HepG2 (cell line): ENCODE data around the gene RBM5. TPM values are rescaled to one million over a fixed set of nuclear protein-coding genes. Genes with fewer than 3 reads are reported as not detected.

Experiments used
- ATAC-seq: fragments of 200-7000 bp; cut with Tn5 transposase; 3 replicates; pipeline ENCODE4 v1.9.1; 2020; ENCODE audit warnings: mild to moderate bottlenecking, moderate library complexity
- BruUV-seq: library from RNA; stranded (reverse); fragments of 400-500 nt; replicated peaks from 2 replicates; lab custom pipeline; 2021; lab: Mats Ljungman, UMichigan
- CTCF ChIA-PET: fragments of 300-600 bp; formaldehyde crosslinking; extraction: SDS; loops from one replicate; lab custom pipeline; 2021; ENCODE audit warnings: low total read pairs, inconsistent platforms, low intra/inter-chr PET ratio; lab: Yijun Ruan, JAX
- POLR2A ChIA-PET: fragments of 350-600 bp; sonication (Branson Sonifier 250); formaldehyde crosslinking; loops from one replicate; lab custom pipeline; 2020; ENCODE audit warnings: antibody characterized with exemption, inconsistent platforms; lab: Yijun Ruan, JAX
- DNase-seq: peaks from one replicate; pipeline ENCODE4 v3.0.0-alpha.2; 2015; ENCODE audit warnings: low spot score
- FAIRE-seq: peaks from 3 replicates; lab custom pipeline; 2011; peaks lifted over from hg19 to GRCh38; lab: Jason Lieb, UNC
- H2AFZ ChIP-seq: one replicate; pipeline ENCODE4 v1.6.1; 2011; ENCODE audit warnings: low read length, inconsistent platforms
- H3K27ac ChIP-seq: fragments of 300-600 bp; 3 replicates; pipeline ENCODE4 v1.8.0; 2011; ENCODE audit warnings: mixed run types, mild to moderate bottlenecking, mixed read lengths, low read length, inconsistent platforms; ENCODE audit not compliant: insufficient read depth; ENCODE audit errors: extremely low read length
- H3K27me3 ChIP-seq, 2 experiments: fragments of 200-600 bp in 1 of 2; 2 replicates in 1 of 2; 3 replicates in 1 of 2; pipeline versions ENCODE4 v1.6.0 to v1.8.0; 2011; ENCODE audit warnings: low read length in 2 of 2, mild to moderate bottlenecking in 2 of 2, moderate library complexity in 2 of 2, inconsistent platforms in 1 of 2; ENCODE audit not compliant: insufficient read depth in 2 of 2, control insufficient read depth in 1 of 2
- H3K36me3 ChIP-seq, 2 experiments: fragments of 200-600 bp in 1 of 2; replicated peaks in 1 of 2; 2 replicates in 1 of 2; 3 replicates in 1 of 2; pipeline versions ENCODE4 v1.5.1 to v1.8.0; 2011; ENCODE audit warnings: low read length in 2 of 2, inconsistent platforms in 1 of 2; ENCODE audit not compliant: insufficient read depth in 2 of 2, control insufficient read depth in 1 of 2
- H3K4me1 ChIP-seq: 2 replicates; pipeline ENCODE4 v1.5.1; 2012; ENCODE audit warnings: low read length, inconsistent platforms; ENCODE audit not compliant: insufficient read depth
- H3K4me2 ChIP-seq: 2 replicates; pipeline ENCODE4 v1.6.0; 2011; ENCODE audit warnings: low read depth, low read length, inconsistent platforms
- H3K4me3 ChIP-seq, 3 experiments: fragments of 200-600 bp in 1 of 3; sonication (generic), shearing (Covaris generic) in 1 of 3; replicated peaks in 1 of 3; 2 replicates each; pipeline ENCODE4 v1.5.1; 2011 to 2016; ENCODE audit warnings: low read length in 3 of 3, inconsistent platforms in 2 of 3, low read depth in 2 of 3, mild to moderate bottlenecking in 2 of 3, control low read depth in 1 of 3, mixed read lengths in 1 of 3; ENCODE audit not compliant: insufficient read depth in 1 of 3
- H3K79me2 ChIP-seq: one replicate; pipeline ENCODE4 v1.6.1; 2011; ENCODE audit warnings: low read length, inconsistent platforms; ENCODE audit not compliant: insufficient read depth
- H3K9ac ChIP-seq: 2 replicates; pipeline ENCODE4 v1.6.0; 2011; ENCODE audit warnings: mild to moderate bottlenecking, low read depth, low read length, inconsistent platforms; ENCODE audit not compliant: insufficient read depth
- H3K9me3 ChIP-seq: 2 replicates; pipeline ENCODE4 v1.5.1; 2012; ENCODE audit warnings: mild to moderate bottlenecking, low read length
- H4K20me1 ChIP-seq: 2 replicates; pipeline ENCODE4 v1.6.0; 2011; ENCODE audit warnings: inconsistent platforms, mild to moderate bottlenecking, low read length, moderate library complexity; ENCODE audit not compliant: insufficient read depth
- CBX2 ChIP-seq, 2 experiments: fragments of 200-600 bp in 1 of 2; sonication (generic); formaldehyde crosslinking in 1 of 2; IDR thresholded peaks; 2 replicates each; pipeline versions ENCODE4 v1.7.0 to v1.8.1; 2018 to 2022; ENCODE audit warnings: low read depth in 2 of 2, low read length in 1 of 2, mild to moderate bottlenecking in 1 of 2, missing genetic modification reagents in 1 of 2
- MAFF ChIP-seq: IDR thresholded peaks from 2 replicates; pipeline ENCODE4 v1.6.1; 2011; ENCODE audit warnings: low read depth, low read length, improper control_type of control experiment
- MAFK ChIP-seq, 2 experiments: IDR thresholded peaks in 1 of 2; conservative IDR thresholded peaks in 1 of 2; 2 replicates each; pipeline ENCODE4 v1.6.1; 2011; ENCODE audit warnings: improper control_type of control experiment in 2 of 2, low read length in 2 of 2
- MXI1 ChIP-seq: IDR thresholded peaks from 3 replicates; pipeline ENCODE4 v1.6.1; 2012; ENCODE audit warnings: low read depth, low read length, inconsistent platforms, borderline replicate concordance
- NAIF1 ChIP-seq: sonication (generic); formaldehyde crosslinking; IDR thresholded peaks from 2 replicates; pipeline ENCODE4 v1.5.0; 2020; ENCODE audit warnings: mild to moderate bottlenecking, missing genetic modification reagents, borderline replicate concordance
- NFE2L2 ChIP-seq: fragments of 150-350 bp; IDR thresholded peaks from 2 replicates; pipeline ENCODE4 v1.6.1; 2014; ENCODE audit warnings: low read length
- SMAD9 ChIP-seq: sonication (generic); formaldehyde crosslinking; IDR thresholded peaks from 2 replicates; pipeline ENCODE4 v1.5.1; 2020; ENCODE audit warnings: mild to moderate bottlenecking, missing genetic modification reagents
- ZFP36 ChIP-seq: fragments of 150-350 bp; IDR thresholded peaks from 2 replicates; pipeline ENCODE4 v1.6.1; 2018; ENCODE audit warnings: borderline replicate concordance, low read length, low read depth; ENCODE audit not compliant: partially characterized antibody
- ZMYM4 ChIP-seq: sonication (generic); formaldehyde crosslinking; IDR thresholded peaks from 2 replicates; pipeline ENCODE4 v1.8.1; 2023; ENCODE audit warnings: mild to moderate bottlenecking, missing genetic modification reagents
- ZNF382 ChIP-seq: sonication (generic); formaldehyde crosslinking; IDR thresholded peaks from 2 replicates; pipeline ENCODE4 v1.5.0; 2020; ENCODE audit warnings: missing genetic modification reagents, mild to moderate bottlenecking, borderline replicate concordance
- ZNF549 ChIP-seq: sonication (generic); formaldehyde crosslinking; IDR thresholded peaks from 2 replicates; pipeline ENCODE4 v1.5.0; 2020; ENCODE audit warnings: missing genetic modification reagents
- ZNF563 ChIP-seq: sonication (generic); formaldehyde crosslinking; IDR thresholded peaks from 2 replicates; pipeline ENCODE4 v1.8.0; 2022; ENCODE audit warnings: mild to moderate bottlenecking, moderate library complexity, missing genetic modification reagents
- ZNF652 ChIP-seq: IDR thresholded peaks from 2 replicates; pipeline ENCODE4 v1.6.1; 2016; ENCODE audit warnings: low read depth, borderline replicate concordance
- ZNF674 ChIP-seq: sonication (generic); formaldehyde crosslinking; IDR thresholded peaks from 2 replicates; pipeline ENCODE4 v1.5.0; 2020; ENCODE audit warnings: low read depth, mild to moderate bottlenecking, missing genetic modification reagents
- ZNF788 ChIP-seq: sonication (generic); formaldehyde crosslinking; IDR thresholded peaks from 2 replicates; pipeline ENCODE4 v1.5.0; 2020; ENCODE audit warnings: mild to moderate bottlenecking, missing genetic modification reagents, borderline replicate concordance
- WGBS: methylation state at CpG from one replicate; pipeline ENCODE4 v1.1.6; 2017; ENCODE audit warnings: low lambda C conversion rate; 5-methylcytosine and 5-hydroxymethylcytosine counted together
- in situ Hi-C: cut with HindIII; loops from 2 replicates; pipeline ENCODE4 v1.10.0; 2017; ENCODE audit warnings: low pct_unique_long_range_greater_than_20kb; ENCODE audit not compliant: extremely low pct_ligation_motif_present
- intact Hi-C: fragments of 100-400 bp; cut with micrococcal nuclease; formaldehyde crosslinking; loops from one replicate; pipeline ENCODE4 v1.10.0; 2022; ENCODE audit not compliant: unreplicated experiment
- polyA plus RNA-seq, 8 experiments: library from polyadenylated mRNA; depleted of rRNA in 3 of 8; stranded (reverse) in 7 of 8; unstranded in 1 of 8; fragments of >200 nt; fragmentation: Illumina TruSeq in 4 of 8; extraction: Trizol in 4 of 8; gene quantifications; 2 replicates each; pipeline versions ENCODE4 v1.2.1 to v1.2.3, GENCODE V29; 2011 to 2016; ENCODE audit warnings: low read depth in 4 of 8, missing spikeins in 1 of 8, mixed read lengths in 1 of 8; ENCODE audit not compliant: insufficient read depth in 1 of 8
- total RNA-seq, 5 experiments: library from RNA; depleted of rRNA; stranded (reverse); fragments of >200 nt; fragmentation: Illumina TruSeq; extraction: Trizol; gene quantifications; 2 replicates each; pipeline ENCODE4 v1.2.3, GENCODE V29; 2016; ENCODE audit warnings: low read depth in 1 of 5
- TF ChIP-seq, protein P1 (sequence below): sonication (generic); IDR thresholded peaks from 2 replicates; pipeline ENCODE4 v1.6.1; 2016; ENCODE audit warnings: low read depth, borderline replicate concordance
- TF ChIP-seq, protein P2 (sequence below): sonication (generic); formaldehyde crosslinking; IDR thresholded peaks from 2 replicates; pipeline ENCODE4 v1.4.0; 2020; ENCODE audit warnings: missing genetic modification reagents, borderline replicate concordance

RBM5 gene
- total and polyA plus RNA-seq, 2 of the 13 experiments (the other 11 are each of a cell fraction or from before 2014, with no cell fraction given), result 106 to 204 TPM

DNA sequence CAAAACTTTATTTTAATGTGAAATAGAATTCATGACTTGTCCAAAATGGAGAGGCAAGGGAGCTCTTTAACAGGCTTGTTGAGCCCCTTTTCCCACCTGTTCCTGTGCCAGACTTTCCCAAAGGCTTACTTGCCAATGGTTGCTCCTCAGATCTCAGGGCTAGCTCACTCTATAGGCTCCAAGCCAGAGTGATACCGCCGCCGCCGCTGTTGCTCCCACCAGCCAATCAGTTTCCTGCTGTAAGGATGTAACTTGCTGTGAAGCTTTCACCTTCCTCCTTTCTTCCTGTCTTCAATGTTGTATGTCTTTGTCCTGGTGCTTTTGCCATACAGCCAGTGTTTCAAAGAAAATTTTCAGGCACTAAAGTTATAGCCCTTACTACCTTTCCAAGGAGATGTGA lies 41.3 kb upstream of the RBM5 start:
- no peak for FAIRE-seq
- Histone ChIP-seq H2AFZ (no peak overlapping the region), H3K4me3 (no peak overlapping the region), H3K4me2 (no peak overlapping the region), H3K79me2 (no peaks in the 10 kb centered on the region), H3K4me1 (peaks cover 11% of the 10 kb centered on the region), H3K27me3 (no peaks in the 10 kb centered on the region), H3K36me3 (peaks cover 8 to 35% of the 10 kb centered on the region in 2 experiments; a peak in 4 of 5 replicates)
- in situ Hi-C loops, result no loop called here
- POLR2A ChIA-PET, result no interaction called here
- DNase-seq, result no peak
- TF ChIP-seq ZNF788 (no peak), NAIF1 (CRISPR knock-in tag) (no peak), ZNF549 (CRISPR knock-in tag) (no peak), MXI1 (no peak), ZNF674 (no peak), ZNF382 (CRISPR knock-in tag) (no peak), ZMYM4 (CRISPR knock-in tag) (no peak), ZFP36 (no peak), CBX2 (IDR thresholded peaks at IDR 0.05; ENCODE audit: low read depth, low read length) (no peak), CBX2 (CRISPR knock-in tag; IDR thresholded peaks at IDR 0.05; ENCODE audit: low read depth) (no peak), ZNF563 (CRISPR knock-in tag) (no peak)
- TF ChIP-seq, all 625 proteins: peak for 0
- BruUV-seq, result no TSS peak
- no peaks in the 10 kb centered on the region for H4K20me1 ChIP-seq
- CTCF ChIA-PET, result no interaction called here
- intact Hi-C loops, result no loop called here
- H3K9me3 ChIP-seq, result no peaks in the 10 kb centered on the region
- no peak overlapping the region for H3K27ac ChIP-seq
- no peak for ATAC-seq
- no peak overlapping the region for H3K9ac ChIP-seq
- WGBS, result 94% methylated on average over 4 of the region's 4 CpGs

DNA sequence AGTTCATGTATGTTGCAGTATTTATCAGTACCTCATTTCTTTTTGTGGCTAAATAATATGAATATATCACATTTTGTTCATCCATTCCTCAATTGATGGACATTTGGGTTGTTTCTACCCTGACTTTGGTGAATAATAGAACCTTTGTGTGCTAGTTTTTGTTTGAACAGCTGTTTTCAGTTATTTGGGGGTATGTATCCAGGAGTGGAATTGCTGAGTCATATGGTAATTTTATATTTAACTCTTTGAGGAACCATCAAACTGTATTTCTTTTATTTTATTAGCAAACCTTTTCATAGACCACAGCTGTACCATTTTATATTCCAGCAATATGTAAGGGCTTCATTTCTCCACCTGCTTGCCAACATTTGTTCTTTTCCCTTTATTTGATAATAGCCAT lies 38.4 kb upstream of the RBM5 start:
- Histone ChIP-seq H3K36me3 (peaks cover 8 to 55% of the 10 kb centered on the region in 2 experiments; a peak in 4 of 5 replicates), H3K9me3 (no peaks in the 10 kb centered on the region), H3K4me1 (peaks cover 11% of the 10 kb centered on the region), H3K27ac (no peak overlapping the region), H3K4me2 (no peak overlapping the region), H3K4me3 (no peak overlapping the region), H4K20me1 (no peaks in the 10 kb centered on the region), H2AFZ (no peak overlapping the region), H3K79me2 (no peaks in the 10 kb centered on the region), H3K9ac (no peak overlapping the region), H3K27me3 (no peaks in the 10 kb centered on the region)
- CTCF ChIA-PET, result no interaction called here
- DNase-seq (peak; percentile 34), ATAC-seq (no peak), FAIRE-seq (no peak)
- intact Hi-C loops (no loop called here), in situ Hi-C loops (no loop called here)
- BruUV-seq, result no TSS peak
- POLR2A ChIA-PET, result no interaction called here
- no peak for TF ChIP-seq SMAD9 (CRISPR knock-in tag)
- peak; percentile 91 for TF ChIP-seq NFE2L2
- TF ChIP-seq MAFK (conservative IDR thresholded peaks at IDR 0.05 in 1 of 2, IDR thresholded peaks at IDR 0.05 in 1 of 2; ENCODE audit: low read length in 2 of 2), result peak; percentile 64 to 79
- TF ChIP-seq ZNF652, result peak; percentile 82; the same call in 1 of the 2 replicates
- TF ChIP-seq MAFF, result peak; percentile 66
- TF ChIP-seq, protein P1, sequence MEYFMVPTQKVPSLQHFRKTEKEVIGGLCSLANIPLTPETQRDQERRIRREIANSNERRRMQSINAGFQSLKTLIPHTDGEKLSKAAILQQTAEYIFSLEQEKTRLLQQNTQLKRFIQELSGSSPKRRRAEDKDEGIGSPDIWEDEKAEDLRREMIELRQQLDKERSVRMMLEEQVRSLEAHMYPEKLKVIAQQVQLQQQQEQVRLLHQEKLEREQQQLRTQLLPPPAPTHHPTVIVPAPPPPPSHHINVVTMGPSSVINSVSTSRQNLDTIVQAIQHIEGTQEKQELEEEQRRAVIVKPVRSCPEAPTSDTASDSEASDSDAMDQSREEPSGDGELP, result peak; percentile 88
- TF ChIP-seq, protein P2, sequence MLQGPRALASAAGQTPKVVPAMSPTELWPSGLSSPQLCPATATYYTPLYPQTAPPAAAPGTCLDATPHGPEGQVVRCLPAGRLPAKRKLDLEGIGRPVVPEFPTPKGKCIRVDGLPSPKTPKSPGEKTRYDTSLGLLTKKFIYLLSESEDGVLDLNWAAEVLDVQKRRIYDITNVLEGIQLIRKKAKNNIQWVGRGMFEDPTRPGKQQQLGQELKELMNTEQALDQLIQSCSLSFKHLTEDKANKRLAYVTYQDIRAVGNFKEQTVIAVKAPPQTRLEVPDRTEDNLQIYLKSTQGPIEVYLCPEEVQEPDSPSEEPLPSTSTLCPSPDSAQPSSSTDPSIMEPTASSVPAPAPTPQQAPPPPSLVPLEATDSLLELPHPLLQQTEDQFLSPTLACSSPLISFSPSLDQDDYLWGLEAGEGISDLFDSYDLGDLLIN, result no peak
